ENCODE measurements around the gene DNAH12. TPM values are rescaled to one million over a fixed set of nuclear protein-coding genes. Genes with fewer than 3 reads are reported as not detected.

The DNAH12 gene
- total RNA-seq, 4 donors from 2014 or later, result 0.27 TPM; not detected in 3

DNA sequence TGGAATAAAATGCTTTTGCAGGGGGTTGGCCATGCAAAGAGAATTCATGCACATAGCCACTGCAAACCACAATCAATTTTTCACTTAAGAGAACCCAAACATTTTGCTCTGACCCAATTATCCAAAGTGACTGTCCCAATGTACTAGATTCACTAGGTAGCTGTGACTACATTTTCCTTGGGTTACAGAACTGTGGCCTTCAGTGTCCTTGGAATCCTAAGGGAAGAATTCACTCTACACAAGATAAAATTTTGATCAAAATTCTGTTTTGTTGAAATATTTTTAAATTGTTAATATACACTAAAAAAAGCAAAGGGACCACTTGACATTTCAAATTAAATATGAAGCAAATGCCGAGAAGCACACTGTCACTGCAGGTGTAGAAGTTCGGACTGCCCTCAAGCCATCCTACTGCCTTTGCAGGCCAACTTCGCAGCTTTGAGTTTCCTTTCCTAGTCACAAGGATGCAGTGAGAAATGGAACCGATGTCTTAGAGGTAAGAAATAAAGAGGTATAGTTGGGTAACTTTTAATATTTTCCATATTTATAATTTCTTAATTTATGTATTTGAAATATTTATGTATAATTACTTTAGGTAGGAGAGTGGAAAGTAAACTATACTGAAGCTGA is 251.1 kb downstream of the DNAH12 start:
- TF ChIP-seq EP300 (IDR thresholded peaks at IDR 0.05), result no peak
- TF ChIP-seq, protein P1, sequence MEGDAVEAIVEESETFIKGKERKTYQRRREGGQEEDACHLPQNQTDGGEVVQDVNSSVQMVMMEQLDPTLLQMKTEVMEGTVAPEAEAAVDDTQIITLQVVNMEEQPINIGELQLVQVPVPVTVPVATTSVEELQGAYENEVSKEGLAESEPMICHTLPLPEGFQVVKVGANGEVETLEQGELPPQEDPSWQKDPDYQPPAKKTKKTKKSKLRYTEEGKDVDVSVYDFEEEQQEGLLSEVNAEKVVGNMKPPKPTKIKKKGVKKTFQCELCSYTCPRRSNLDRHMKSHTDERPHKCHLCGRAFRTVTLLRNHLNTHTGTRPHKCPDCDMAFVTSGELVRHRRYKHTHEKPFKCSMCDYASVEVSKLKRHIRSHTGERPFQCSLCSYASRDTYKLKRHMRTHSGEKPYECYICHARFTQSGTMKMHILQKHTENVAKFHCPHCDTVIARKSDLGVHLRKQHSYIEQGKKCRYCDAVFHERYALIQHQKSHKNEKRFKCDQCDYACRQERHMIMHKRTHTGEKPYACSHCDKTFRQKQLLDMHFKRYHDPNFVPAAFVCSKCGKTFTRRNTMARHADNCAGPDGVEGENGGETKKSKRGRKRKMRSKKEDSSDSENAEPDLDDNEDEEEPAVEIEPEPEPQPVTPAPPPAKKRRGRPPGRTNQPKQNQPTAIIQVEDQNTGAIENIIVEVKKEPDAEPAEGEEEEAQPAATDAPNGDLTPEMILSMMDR (IDR thresholded peaks at IDR 0.05), result no peak
- TF ChIP-seq POLR2A (IDR thresholded peaks at IDR 0.05), result no peak
- TF ChIP-seq POLR2AphosphoS5 (IDR thresholded peaks at IDR 0.05), result no peak
- no peaks in the 10 kb centered on the region for H3K9me3 ChIP-seq
- 94 to 100% methylated on average over 3 to 4 of the region's 4 CpGs for WGBS, 2 donors (ENCODE audit: low coverage in 1 of 2)
- no peaks in the 10 kb centered on the region for H3K27me3 ChIP-seq
- no peak overlapping the region for H3K4me3 ChIP-seq
- H3K4me1 ChIP-seq, result no peaks in the 10 kb centered on the region
- no peak overlapping the region for H3K27ac ChIP-seq
- no peak for ATAC-seq
- no peaks in the 10 kb centered on the region for H3K36me3 ChIP-seq

DNA sequence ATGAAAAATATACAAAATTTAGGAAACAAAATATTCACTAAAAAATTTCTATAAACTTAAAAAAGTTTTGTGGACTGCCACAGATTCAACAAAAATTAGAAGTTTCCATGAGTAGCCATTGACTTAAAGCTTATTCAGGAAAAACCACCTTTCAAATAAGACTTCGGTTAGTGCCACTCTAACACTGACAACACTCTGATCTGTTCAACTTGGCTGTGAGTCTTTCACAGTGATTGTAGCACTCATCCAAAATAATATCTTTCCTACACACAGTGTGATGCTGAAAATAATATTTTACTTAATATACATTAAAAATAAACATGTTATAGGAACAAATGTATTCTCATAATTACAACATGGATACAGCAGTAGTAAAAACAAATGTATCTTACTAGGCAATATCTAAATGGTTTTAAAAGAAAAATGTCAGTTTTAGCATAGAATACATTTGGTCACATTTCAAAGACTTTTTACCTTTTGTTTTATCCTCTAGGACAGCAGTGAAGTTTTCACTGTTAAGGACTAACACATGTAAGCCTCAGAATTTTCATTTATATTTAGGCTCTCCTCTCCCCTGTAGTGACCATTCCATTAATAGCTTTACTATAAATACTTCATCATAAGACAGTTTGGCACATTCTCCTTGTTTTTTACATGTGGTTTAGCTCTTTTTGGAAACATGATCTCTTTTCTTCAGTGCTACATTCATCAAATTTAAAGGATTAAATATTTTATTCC is 251.8 kb downstream of the DNAH12 start, which contains the start of gene ASB14:
Gene ASB14, minus strand, starts transcription at position 527 of the 738 bp plus-strand sequence. CDS start 652 bp downstream, outside the sequence.
- 90 to 93% methylated on average over 1 of the region's 1 CpG for WGBS, 2 donors (ENCODE audit: low coverage in 1 of 2)
- no peak for ATAC-seq
- H3K4me1 ChIP-seq, result no peaks in the 10 kb centered on the region
- no peak within 1 kb of the TSS for H3K27ac ChIP-seq
- H3K4me3 ChIP-seq, result no peak within 1 kb of the TSS
- TF ChIP-seq POLR2A (IDR thresholded peaks at IDR 0.05), result no peak
- no peak for TF ChIP-seq POLR2AphosphoS5 (IDR thresholded peaks at IDR 0.05)
- TF ChIP-seq, protein P1 (IDR thresholded peaks at IDR 0.05), result no peak
- no peak for TF ChIP-seq EP300 (IDR thresholded peaks at IDR 0.05)
- H3K27me3 ChIP-seq, result no peaks in the 10 kb centered on the region
- no peaks in the 10 kb centered on the region for H3K9me3 ChIP-seq
- no peaks in the 10 kb centered on the region for H3K36me3 ChIP-seq

DNA sequence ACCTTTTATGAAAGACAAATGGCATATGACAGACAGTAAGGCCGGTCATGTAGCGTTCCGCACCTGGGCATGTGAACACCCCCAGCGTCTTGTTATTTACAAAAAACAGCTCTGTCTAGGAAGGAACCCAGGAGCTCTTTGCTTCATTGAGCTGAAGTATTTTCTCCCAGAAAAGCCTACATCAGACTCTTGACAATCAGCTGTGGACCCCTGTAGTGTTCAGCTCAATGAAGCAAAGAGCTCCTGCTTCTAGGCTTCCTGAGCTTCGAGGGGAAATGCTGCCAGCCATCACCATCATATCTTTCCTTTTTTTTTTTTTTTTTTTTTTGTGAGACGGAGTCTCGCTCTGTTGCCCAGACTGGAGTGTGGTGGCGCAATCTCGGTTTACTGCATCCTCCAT is 255.7 kb downstream of the DNAH12 start:
- no peak for TF ChIP-seq POLR2A (IDR thresholded peaks at IDR 0.05)
- no peak for TF ChIP-seq POLR2AphosphoS5 (IDR thresholded peaks at IDR 0.05)
- TF ChIP-seq, protein P1 (IDR thresholded peaks at IDR 0.05), result no peak
- TF ChIP-seq EP300 (IDR thresholded peaks at IDR 0.05), result no peak
- Histone ChIP-seq H3K36me3 (no peaks in the 10 kb centered on the region), H3K27ac (no peak overlapping the region), H3K4me1 (no peaks in the 10 kb centered on the region), H3K9me3 (no peaks in the 10 kb centered on the region), H3K27me3 (no peaks in the 10 kb centered on the region), H3K4me3 (no peak overlapping the region)
- 96 to 97% methylated on average over 5 to 8 of the region's 9 CpGs for WGBS, 2 donors (ENCODE audit: low coverage in 1 of 2)
- ATAC-seq, result no peak

DNA sequence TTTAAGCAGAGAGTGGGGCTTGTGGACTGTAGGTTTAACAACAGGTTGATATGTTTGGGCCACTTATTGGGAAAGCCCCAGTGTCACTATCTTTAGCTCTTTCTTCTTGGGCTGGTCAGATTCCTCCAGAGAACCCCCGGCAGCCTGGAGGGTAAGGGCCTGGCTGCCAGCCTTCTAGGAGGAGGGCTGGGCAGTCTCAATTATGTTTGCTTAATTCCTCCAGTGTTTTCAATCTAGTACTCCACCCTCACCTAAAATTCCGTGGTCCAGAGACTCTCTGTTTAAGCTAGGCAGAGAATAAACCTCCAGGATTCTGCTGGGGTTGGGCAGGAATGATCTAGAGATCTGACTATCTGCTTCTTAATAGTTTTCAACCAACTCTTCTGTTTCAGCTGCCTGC is 256.9 kb downstream of the DNAH12 start:
- H3K4me3 ChIP-seq, result no peak overlapping the region
- no peak overlapping the region for H3K27ac ChIP-seq
- H3K9me3 ChIP-seq, result no peaks in the 10 kb centered on the region
- no peaks in the 10 kb centered on the region for H3K27me3 ChIP-seq
- H3K36me3 ChIP-seq, result no peaks in the 10 kb centered on the region
- no peak for ATAC-seq
- TF ChIP-seq EP300 (IDR thresholded peaks at IDR 0.05) (no peak), POLR2AphosphoS5 (IDR thresholded peaks at IDR 0.05) (no peak), POLR2A (IDR thresholded peaks at IDR 0.05) (no peak)
- TF ChIP-seq, protein P1 (IDR thresholded peaks at IDR 0.05), result no peak
- WGBS, 2 donors (ENCODE audit: low coverage in 1 of 2), result 90% methylated on average over 2 of the region's 2 CpGs; no CpG with 5 or more reads in 1 of the 2 donors
- H3K4me1 ChIP-seq, result no peaks in the 10 kb centered on the region

Data from gastroesophageal sphincter (tissue), 4 donors.